Astrocyte (in vitro differentiated cells and primary cell): ENCODE results near the gene LSM7.

ENCODE experiments used
- EZH2 ChIP-seq: IDR thresholded peaks from 2 replicates; pipeline ENCODE4 v1.6.1; 2012; ENCODE audit warnings: mild to moderate bottlenecking, low read length, inconsistent platforms; ENCODE audit not compliant: insufficient read depth
- TF ChIP-seq, protein P1 (sequence below): IDR thresholded peaks from 2 replicates; pipeline ENCODE4 v1.5.1; 2011; ENCODE audit warnings: low read depth, mild to moderate bottlenecking, inconsistent platforms, low read length, moderate library complexity; ENCODE audit not compliant: insufficient read depth

DNA sequence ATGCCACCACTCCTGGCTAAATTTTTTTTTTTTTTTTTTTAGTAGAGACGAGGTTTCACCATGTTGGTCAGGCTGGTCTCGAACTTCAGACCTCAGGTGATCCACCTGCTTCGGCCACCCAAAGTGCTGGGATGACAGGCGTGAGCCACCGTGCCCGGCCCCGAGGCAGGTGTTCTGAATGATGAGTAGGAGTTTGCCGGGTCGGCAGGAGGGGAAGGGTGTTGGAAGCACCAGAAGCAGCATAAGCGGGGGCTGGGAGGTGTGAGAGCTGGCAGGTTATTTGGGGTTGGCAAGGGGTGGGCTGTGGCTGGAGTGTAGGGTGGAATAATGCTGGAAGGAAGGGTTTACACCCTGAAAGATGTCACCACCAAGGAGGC is 1.9 kb upstream of the LSM7 start:
- TF ChIP-seq, protein P1, sequence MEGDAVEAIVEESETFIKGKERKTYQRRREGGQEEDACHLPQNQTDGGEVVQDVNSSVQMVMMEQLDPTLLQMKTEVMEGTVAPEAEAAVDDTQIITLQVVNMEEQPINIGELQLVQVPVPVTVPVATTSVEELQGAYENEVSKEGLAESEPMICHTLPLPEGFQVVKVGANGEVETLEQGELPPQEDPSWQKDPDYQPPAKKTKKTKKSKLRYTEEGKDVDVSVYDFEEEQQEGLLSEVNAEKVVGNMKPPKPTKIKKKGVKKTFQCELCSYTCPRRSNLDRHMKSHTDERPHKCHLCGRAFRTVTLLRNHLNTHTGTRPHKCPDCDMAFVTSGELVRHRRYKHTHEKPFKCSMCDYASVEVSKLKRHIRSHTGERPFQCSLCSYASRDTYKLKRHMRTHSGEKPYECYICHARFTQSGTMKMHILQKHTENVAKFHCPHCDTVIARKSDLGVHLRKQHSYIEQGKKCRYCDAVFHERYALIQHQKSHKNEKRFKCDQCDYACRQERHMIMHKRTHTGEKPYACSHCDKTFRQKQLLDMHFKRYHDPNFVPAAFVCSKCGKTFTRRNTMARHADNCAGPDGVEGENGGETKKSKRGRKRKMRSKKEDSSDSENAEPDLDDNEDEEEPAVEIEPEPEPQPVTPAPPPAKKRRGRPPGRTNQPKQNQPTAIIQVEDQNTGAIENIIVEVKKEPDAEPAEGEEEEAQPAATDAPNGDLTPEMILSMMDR: no peak
- TF ChIP-seq EZH2: no peak
